Raji (cell line): ENCODE results near the gene AP5M1.

Source experiments
- POLR2A ChIP-seq: IDR thresholded peaks from 2 replicates; pipeline ENCODE4 v1.6.1; 2011; ENCODE audit warnings: low read depth, low read length, control low read depth; ENCODE audit not compliant: insufficient read depth

The AP5M1 gene

GRCh38 chr14:57326253-57326652, 57.5 kb downstream of the AP5M1 start:
- TF ChIP-seq POLR2A: no peak

- TF ChIP-seq POLR2A: no peak
Observed at GRCh38 chr14:57329833-57330232, 61.1 kb downstream of the AP5M1 start.

- no peak for TF ChIP-seq POLR2A
Observed at GRCh38 chr14:57345106-57345505, 76.3 kb downstream of the AP5M1 start.

DNA sequence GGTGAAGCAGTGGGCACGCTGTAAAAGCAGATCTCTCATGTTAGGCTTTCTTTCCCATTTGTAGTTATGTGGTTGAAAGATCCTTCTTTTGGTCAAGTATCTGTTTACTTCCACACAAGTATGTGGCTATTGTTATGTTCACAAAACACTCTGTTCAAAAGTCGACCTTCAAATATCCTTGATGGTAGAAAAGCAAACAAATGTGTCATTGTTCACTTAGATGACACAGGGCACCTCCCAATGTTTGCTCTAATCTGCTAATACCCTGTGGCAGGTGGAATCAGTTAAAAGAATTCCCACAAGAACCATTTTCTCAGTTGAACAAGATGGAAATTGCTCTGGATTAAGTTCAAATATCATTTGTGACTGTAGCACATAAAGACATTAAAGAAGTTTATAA, 78.0 kb downstream of the AP5M1 start:
- TF ChIP-seq POLR2A: no peak
